GM10266 (cell line): ENCODE results near the gene MIB2.
"Not testable (repeated sequence)": the region's sequence is repeated elsewhere in the genome, so short reads cannot be mapped to it uniquely, and the experiment has no call there.

ENCODE experiments used
- DNase-seq: peaks from one replicate; pipeline ENCODE4 v3.0.0; 2012; ENCODE audit errors: extremely low spot score
- CTCF ChIP-seq: IDR thresholded peaks from 2 replicates; pipeline ENCODE4 v1.5.1; 2012; ENCODE audit warnings: mild to moderate bottlenecking, low read depth; ENCODE audit not compliant: control insufficient read depth, insufficient read depth; ENCODE audit errors: missing control alignments

Gene MIB2

GRCh38 chr1:1658583-1659549 is 43.6 kb downstream of the MIB2 start, which contains the start of gene CDK11B:
TSS of gene CDK11B (minus strand) at chr1:1659004. CDS start at chr1:1657485, 1,519 bp downstream.
- peak; percentile 94 for DNase-seq

GRCh38 chr1:1662392-1662791 is 47.1 kb downstream of the MIB2 start:
- not testable (repeated sequence) for DNase-seq

- not testable (repeated sequence) for DNase-seq
Observed at GRCh38 chr1:1662830-1663560, 47.7 kb downstream of the MIB2 start.

GRCh38 chr1:1664318-1664717 is 49.0 kb downstream of the MIB2 start:
- DNase-seq: not testable (repeated sequence)

- DNase-seq: no peak
- TF ChIP-seq CTCF: no peak
Observed at GRCh38 chr1:1664941-1665814, 49.9 kb downstream of the MIB2 start.

- no peak for DNase-seq
Observed at GRCh38 chr1:1665815-1666251, 50.5 kb downstream of the MIB2 start.

GRCh38 chr1:1666526-1666925 is 51.2 kb downstream of the MIB2 start:
- no peak for TF ChIP-seq CTCF
- DNase-seq: no peak

More at GRCh38 chr1:1665815-1666251, 50.5 kb downstream of the MIB2 start:
- peak; percentile 42 for TF ChIP-seq CTCF

GRCh38 chr1:1669468-1670440 is 54.5 kb downstream of the MIB2 start:
- TF ChIP-seq CTCF: no peak
- no peak for DNase-seq
